GM19468 (cell line): ENCODE measurements around the gene LZTR1.
"Not testable (repeated sequence)": the region's sequence is repeated elsewhere in the genome, so short reads cannot be mapped to it uniquely, and the experiment has no call there.

Source experiments
- ATAC-seq: cut with Tn5 transposase; IDR thresholded peaks from one replicate; pipeline ENCODE4 v1.9.1; 2021; ENCODE audit warnings: mild to moderate bottlenecking, moderate library complexity, moderate number of reproducible peaks; ENCODE audit not compliant: unreplicated experiment; ENCODE audit errors: extremely low read depth

Gene LZTR1

DNA sequence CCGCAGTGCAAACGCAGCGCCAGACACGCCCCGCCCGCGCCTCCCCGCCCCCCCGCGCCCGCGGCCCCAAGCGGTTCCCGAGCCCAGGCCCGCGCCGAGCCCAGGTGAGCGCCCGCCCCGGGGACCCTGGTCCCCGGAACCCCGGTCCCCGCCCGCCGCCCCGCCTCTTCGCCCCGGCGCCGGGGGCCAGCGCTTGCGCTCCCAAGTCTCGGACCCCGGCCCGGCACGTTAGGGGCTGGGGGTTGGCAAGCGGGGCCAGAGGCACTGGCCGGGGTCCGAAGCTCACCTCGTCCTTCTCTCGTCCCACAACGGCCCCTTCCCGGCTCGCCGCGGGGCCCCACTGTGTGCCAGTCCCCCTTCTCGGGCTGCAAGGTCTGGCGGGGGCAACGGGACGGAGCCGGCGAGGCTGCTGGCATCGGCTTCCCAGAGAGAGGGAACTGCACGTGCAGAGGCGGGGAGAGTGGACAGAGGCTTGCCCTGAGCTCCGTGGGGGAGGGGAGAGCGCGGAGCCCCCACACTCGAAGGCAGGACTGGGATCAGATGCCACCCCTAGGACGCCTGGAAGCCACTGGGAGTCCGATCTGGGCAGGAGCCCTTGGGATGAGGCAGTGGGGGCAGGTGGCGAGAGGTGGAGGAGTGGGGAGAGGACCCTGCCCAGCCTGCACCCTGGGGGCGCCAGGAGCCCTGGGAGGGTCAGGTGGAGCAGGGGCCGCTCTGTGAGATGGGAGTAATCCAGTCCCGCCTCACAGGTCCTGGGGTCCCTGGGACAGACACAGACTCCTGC is 16.8 kb upstream of the LZTR1 start:
- ATAC-seq: no peak

DNA sequence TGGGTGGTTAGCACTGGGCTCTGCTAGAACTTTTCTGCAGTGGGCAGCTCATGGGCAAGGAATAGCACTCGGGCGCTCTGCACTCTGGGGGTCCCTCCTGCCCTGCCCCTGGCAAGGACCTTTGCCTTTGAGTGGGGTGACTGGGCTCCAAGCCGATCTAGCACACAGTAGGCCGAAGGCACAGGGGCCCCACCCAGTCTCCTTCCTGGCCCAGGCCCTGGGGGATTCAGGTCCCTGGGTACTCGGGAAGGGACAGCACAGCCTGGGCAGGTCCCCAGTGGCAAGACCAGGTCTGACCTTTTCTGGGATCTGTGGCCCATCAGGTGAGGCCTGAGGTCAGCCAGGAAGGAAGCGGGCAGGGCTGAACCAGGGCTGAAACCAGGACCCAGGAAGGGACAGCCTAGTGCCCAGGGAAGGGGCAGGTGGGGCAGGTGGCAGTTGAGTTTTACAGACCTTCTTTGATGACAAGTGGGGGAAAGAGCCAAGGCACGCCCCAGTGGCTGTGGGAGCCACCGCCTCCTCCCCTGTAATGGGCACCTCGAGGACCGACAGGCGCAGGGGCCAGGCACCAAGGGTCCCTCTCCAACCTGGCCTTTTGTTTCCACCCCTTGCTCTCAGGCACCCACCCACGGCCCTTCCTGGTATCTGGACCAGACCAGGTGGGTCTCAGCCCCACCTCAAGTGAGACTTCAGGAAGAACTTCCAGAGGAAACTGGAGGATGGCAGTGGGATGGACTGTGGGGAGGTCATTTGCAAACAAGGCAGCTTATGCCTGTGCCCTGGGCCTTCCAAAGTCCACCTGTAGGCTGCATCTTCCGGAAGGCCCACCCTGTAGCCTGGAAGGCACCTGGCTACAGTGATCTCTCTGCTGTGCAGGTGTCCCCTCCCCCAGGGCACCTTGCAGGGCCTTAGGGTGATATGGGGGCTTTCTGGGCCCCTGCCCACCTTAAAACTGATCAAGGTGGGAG is 15.9 kb upstream of the LZTR1 start:
- no peak for ATAC-seq

DNA sequence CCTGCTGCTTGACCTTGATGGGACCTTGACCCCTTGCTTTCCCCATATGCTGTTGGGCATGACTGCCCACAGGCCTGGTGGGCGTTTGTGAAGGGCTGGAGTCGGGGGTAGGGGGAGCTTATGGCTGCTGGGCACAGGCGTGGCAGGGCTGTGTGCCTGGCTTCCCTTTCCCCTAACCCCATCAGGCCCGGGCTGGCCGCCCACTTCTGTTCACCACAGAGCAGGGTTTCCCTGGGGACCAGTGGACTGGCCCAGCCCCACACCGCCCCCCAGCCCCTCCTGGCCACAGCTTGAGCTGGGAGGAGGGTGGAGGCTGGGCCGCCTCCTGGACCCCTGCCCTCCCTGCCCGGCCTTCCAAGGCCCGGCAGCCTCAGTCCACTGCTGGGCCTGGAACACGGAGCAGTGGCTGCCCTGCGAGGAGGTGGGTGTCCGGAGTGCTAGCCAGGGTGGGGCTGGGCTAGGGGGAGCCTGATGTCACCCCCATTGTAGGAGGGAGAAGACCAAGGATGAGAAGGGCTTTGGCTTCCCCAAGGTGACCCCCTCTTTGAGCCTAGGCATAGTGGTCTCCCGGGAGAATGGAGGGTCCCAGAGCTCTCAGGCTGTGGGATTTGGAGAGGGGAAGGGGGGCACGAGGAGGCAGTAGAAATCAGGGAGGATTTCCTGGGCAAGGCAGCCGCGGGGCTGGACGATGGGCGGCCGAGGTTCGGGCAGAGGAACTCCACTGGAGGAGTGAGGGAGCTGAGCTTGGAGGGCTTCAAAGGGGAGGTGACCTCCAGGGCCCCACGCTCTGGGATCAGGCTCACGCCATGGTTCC is 15.0 kb upstream of the LZTR1 start, which contains the start of gene AIFM3:
Gene AIFM3, plus strand, starts transcription at position 373 of the 814 bp plus-strand sequence. CDS start 690 bp downstream, outside the sequence.
- ATAC-seq: no peak

DNA sequence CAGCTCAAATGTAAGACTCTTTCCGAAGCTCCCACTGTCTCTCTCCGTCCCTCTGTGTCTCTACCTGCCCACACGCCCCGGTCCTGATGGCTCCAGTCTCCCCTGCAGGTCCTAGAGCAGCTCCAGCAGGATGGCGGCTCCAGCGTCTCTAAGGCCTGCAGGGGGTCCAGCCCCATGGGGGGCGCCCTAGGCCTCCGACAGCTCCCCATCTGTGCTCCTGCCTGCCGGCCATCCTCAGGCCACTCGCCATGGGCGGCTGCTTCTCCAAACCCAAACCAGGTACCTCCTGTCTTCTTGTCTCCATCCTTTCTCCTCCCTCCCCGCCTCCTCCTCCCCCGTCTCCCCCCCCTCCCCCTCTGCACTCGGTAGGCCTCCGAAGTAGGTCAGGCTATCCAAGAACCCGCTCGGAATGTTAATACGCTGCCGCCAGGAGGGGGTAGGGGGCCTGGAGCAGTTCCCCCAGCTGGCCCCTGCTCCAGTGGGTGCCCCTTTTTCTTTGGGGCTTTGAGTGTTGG is 14.3 kb upstream of the LZTR1 start:
- no peak for ATAC-seq

DNA sequence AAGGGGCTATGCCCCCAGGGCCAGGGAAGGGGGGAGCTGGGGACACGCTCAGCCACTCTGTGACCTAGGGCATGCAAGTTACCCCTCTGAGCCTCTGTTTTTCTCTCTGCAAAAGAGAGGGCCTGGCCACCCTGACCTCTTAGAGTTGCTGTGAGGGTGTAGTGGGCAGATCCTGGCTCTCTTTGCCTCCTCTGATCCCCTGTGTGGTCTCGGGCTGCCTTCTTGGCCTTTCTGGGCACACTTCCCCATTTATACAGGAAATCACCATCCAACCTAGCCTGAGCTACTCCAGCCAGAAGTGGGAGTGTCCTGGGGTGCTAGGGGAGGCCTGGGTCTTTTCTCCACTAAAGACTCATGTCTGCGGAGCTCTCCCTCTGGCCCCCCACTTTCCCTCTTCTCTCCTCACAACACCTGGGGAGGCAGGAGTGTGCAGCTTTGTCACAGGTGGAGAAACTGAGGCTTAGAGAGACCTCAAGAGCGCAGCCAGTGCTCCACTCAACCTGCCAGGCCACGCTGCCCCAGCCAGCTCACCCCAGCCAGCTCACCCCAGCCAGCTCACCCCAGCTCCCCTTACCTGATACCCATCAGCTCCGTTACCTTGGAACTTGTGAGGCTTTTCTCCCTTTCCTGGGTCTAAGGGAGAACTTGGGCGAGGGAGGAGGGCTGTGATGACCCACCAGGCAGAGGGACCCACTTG is 13.7 kb upstream of the LZTR1 start:
- no peak for ATAC-seq

DNA sequence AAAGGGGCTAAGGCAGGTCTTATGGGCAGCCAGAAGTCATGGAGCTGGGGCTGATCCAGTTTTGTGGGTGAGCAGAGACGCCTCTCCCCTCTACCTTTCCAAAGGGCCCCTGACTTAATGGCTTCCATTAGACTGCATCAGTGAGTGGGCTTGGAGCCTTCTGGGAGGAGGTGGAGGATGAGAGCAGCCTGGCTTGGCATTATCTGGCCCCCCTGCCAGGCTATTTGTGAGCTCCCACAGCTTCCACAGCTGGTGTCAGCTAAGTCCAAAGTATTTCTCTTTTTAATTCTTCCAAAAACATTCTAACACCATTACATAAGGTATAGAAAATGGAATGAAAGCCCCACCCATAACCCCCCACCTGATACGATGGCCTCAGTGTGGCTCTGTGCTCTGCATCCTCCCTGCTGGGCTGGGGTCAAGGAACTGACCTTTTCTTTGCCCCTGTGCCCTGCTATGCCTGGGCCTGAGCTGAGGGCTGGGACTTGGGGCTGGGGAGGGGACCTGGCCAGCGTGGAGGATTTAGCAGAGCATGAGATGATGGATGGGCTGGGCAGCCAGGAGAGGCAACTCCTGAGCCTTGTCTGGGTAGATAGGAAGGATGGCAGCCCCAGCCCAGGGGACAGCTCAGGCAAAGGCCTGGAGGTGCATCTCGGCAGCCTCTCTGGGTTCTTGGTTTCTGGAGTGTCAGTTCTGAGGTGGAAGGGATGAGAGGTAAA is 11.0 kb upstream of the LZTR1 start:
- ATAC-seq: no peak

DNA sequence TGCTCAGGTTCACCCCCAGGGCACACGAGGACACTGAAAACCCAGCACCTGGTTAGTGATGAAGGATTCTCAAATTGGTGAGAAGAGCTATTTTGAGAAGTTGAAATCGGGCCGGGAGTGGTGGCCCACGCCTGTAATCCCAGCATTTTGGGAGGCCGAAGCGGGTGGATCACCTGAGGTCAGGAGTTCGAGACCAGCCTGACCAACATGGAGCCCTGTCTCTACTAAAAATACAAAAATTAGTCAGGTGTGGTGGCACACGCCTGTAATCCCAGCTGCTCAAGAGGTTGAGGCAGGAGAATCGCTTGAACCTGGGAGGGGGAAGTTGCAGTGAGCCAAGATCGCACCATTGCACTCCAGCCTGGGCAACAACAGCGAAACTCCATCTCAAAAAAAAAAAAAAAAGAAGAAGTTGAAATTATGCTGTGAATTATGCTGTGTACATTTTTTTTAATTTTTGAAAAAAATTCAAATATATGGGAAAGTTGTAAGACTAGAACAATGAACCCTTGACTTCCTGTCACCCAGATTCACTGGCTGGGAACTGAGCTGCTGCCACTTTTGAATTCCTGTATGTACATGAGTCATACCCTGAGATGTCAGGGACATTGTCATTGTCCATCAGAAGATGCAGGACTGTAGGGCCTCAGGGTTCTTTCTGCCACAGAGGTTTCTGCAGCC is 9.9 kb upstream of the LZTR1 start:
- not testable (repeated sequence) for ATAC-seq

DNA sequence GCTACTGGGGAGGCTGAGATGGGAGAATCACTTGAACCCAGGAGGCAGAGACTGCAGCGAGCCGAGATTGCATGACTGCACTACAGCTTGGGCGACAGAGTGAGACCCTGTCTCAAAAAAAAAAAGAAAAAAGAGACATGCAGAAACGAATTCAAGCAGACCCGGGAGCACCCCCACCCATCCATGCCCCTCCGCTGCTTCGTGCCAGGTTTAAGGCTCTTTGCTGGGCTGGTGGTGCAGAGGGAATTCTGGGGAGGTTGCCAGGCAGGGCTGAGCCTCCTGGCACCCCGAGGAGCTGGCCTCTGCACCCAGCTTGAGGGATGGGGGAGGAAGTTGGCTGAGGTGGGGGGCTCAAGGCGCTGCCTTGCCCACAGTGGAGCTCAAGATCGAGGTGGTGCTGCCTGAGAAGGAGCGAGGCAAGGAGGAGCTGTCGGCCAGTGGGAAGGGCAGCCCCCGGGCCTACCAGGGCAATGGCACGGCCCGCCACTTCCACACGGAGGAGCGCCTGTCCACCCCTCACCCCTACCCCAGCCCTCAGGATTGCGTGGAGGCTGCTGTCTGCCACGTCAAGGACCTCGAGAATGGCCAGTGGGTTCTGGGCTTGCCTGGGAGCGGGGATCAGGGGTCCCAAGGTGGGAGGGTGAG is 9.0 kb upstream of the LZTR1 start:
- no peak for ATAC-seq

DNA sequence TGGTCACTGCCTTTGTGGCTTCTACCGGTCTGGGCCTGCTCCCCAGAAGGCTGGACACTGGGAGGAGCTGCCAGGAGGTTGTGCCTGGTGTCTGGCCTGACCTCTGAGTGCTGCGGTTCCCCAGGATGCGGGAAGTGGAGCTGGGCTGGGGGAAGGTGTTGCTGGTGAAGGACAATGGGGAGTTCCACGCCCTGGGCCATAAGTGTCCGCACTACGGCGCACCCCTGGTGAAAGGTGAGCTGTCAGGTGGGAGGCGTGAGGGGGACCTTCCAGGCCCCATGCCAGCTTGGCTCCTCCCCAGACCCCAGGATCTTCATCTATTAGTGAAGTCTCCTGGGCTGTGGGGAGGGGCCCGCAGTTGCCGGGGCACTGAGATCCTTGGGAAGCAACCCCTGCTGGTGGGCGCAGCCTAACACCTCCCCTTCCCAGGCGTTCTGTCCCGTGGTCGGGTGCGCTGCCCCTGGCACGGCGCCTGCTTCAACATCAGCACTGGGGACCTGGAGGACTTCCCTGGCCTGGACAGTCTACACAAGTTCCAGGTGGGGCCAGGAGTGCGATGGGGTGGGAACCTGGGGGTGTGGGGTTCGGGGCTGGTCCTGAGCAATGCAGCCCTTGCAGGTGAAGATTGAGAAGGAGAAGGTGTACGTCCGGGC is 8.3 kb upstream of the LZTR1 start:
- ATAC-seq: no peak

DNA sequence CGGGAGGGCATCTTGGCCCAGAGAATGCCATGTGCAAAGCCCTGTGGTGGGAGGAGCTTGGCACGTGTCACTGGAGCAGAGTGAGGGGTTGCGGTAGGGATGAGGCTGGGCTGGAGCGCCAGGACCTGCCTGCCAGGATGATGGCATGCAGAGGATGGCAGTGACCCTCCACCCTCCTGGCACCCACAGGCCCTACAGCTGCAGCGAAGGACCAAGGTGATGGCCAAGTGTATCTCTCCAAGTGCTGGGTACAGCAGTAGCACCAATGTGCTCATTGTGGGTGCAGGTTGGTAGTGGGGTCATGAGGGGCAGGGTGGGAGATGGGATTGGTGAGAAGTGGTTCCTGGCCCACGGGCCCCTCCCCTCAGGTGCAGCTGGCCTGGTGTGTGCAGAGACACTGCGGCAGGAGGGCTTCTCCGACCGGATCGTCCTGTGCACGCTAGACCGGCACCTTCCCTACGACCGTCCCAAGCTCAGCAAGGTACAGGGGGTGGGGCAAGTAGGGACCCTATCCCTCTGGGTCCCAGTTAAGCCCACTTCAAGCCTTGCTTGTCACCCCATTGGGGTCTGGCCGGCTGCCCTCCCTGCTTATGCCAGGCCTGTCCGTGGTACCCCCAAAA is 7.7 kb upstream of the LZTR1 start:
- ATAC-seq: no peak

DNA sequence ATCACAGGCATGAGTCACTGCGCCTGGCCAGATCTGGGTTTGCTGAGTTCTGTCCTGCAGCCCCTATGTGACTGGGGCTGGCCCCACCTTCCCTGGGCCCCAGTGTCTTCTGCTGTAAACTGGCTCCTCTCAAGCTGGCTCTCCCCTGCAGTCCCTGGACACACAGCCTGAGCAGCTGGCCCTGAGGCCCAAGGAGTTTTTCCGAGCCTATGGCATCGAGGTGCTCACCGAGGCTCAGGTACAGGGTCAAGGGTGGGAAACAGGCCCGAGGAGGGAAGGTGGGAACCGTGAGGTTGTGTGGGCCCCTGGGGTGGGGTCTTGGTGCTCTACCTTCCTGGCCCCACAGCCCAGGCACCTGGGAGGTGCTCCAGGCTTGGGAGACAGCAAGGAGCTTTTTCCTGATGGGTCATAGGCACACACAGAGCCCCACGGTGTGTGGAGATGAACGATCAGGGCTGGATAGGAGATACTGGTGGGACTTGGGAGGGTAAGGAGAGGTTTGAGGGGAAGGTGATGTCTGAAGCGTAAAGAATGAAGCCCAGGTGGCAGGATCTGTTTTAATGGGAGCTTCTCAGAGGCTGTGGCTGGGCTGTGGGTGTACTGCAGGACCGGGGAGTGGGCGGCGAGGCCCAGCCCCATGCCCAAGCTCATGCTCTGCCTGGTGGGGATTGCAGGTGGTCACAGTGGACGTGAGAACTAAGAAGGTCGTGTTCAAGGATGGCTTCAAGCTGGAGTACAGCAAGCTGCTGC is 6.4 kb upstream of the LZTR1 start:
- no peak for ATAC-seq

DNA sequence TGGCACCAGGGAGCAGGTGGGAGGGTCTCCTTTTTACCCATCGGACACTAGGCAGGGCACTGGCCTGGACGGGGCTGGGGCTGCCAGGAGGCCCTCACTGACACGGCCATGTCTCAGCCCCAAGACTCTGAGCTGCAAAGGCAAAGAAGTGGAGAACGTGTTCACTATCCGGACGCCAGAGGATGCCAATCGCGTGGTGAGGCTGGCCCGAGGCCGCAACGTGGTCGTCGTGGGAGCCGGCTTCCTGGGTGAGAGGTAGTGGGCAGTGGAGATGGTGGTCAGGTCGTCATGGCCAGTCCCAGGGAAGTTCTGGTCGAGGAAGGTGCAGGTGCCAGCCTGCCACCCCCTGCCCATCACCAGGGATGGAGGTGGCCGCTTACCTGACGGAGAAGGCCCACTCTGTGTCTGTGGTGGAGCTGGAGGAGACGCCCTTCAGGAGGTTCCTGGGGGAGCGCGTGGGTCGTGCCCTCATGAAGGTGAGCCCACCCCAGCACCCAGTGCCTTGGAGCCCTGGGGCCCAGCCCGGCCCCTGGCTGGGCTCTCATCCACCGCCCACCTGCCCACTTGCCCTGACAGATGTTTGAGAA is 5.7 kb upstream of the LZTR1 start:
- ATAC-seq: no peak

DNA sequence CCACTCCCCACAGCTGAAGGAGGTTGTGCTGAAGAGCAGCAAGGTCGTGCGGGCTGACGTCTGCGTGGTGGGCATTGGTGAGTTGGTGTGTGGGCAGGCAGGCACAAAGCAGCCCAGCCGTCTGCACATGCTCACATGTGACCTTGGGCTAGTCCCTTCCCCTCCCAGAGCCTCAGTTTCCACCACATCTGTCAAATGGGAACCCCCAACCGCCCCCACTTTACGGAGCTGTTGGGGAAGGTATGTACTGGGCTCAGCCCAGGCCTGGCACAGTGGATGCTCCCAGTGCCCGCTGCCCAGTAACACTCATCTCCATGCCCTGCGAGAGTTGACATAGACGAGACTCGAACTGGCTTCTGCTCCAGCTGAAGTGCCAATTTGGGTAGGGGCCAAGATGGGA is 5.1 kb upstream of the LZTR1 start:
- ATAC-seq: no peak

DNA sequence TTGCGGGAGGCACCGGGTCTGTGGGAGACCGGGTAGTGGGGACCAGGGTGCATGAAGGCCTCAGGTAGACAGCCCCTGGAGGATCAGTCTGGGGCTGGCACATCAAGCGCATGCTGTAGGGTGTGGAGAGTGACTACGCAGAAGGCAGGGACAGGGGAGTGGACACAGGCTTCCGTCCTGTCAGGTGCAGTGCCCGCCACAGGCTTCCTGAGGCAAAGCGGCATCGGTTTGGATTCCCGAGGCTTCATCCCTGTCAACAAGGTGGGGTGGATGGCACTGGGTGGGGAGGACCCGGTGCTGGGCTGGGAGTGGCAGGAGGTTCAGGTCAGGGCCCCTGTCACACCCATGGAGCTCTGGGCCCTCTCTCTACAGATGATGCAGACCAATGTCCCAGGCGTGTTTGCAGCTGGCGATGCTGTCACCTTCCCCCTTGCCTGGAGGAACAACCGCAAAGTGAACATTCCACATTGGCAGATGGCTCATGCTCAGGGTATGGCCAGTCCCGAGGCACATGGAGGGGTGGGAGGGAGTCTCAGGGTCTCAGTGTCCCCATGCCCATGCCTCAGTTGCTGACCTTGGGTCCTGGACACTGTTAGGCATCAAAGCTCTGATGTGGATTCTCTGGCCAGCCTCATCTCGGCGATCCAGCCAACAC is 4.5 kb upstream of the LZTR1 start:
- no peak for ATAC-seq

DNA sequence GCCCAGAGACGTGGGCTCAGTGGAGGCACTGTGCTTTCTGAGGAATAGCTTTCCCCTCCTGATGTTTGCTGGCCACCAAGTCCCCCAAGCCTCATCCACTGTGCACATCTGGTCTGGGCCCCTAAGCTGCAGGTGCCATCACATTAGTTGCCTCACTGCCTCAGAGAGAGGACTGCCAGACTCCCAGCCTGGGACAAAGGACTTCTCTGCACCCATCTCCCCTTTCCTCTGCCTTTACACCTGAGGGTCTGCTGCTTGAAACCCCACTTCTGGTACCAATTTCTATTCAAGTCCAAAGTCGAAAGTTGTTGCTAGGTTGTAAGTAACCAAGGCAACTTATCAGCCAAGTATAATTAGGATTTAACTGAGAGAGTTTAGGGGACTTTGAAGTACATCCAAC is 3.7 kb upstream of the LZTR1 start:
- ATAC-seq: no peak
